Right atrium auricular region (tissue), 2 donors: ENCODE data around the gene PDZD8. TPM values are rescaled to one million over a fixed set of nuclear protein-coding genes. Genes with fewer than 3 reads are reported as not detected.

Experiments
- DNase-seq: peaks from one replicate; pipeline ENCODE4 v3.0.0-alpha.2; 2019; ENCODE audit warnings: low spot score
- H3K27ac ChIP-seq, 2 donors: fragments of 200-600 bp; sonication (generic); 1 replicate in 1 of 2; 2 replicates in 1 of 2; pipeline ENCODE4 v1.5.1; 2016 to 2019
- H3K27me3 ChIP-seq, 2 donors: fragments of 200-600 bp; sonication (generic); one replicate each; pipeline versions ENCODE4 v1.5.1 to v1.6.0; 2017 to 2019
- H3K36me3 ChIP-seq: fragments of 200-600 bp; sonication (generic); one replicate; pipeline ENCODE4 v1.5.1; 2016
- H3K4me1 ChIP-seq, 2 donors: fragments of 200-600 bp; sonication (generic); one replicate each; pipeline versions ENCODE4 v1.5.1 to v1.6.0; 2017 to 2019
- H3K4me3 ChIP-seq, 2 donors: fragments of 200-600 bp; sonication (generic); 1 replicate in 1 of 2; 2 replicates in 1 of 2; pipeline ENCODE4 v1.5.1; 2017 to 2019; ENCODE audit warnings: mild to moderate bottlenecking in 1 of 2, moderate library complexity in 1 of 2
- H3K9me3 ChIP-seq, 2 donors: fragments of 200-600 bp; sonication (generic); one replicate each; pipeline ENCODE4 v1.5.1; 2019
- CTCF ChIP-seq, 2 donors: fragments of 200-600 bp; sonication (generic); IDR thresholded peaks; one replicate each; pipeline ENCODE4 v1.5.1; 2019; ENCODE audit warnings: antibody characterized with exemption in 2 of 2
- total RNA-seq, 2 donors: library from RNA; depleted of rRNA; stranded (reverse); fragments of >200 nt; gene quantifications; one replicate each; pipeline ENCODE4 v1.1.0, GENCODE V29; 2016

The PDZD8 gene
- total RNA-seq, 2 donors from 2014 or later: 17.7 to 29.4 TPM

GRCh38 chr10:117277675-117278074, 97.6 kb downstream of the PDZD8 start:
- no peak overlapping the region for H3K27ac ChIP-seq
- no peak overlapping the region for H3K4me3 ChIP-seq
- no peaks in the 10 kb centered on the region for H3K9me3 ChIP-seq
- no peaks in the 10 kb centered on the region for H3K4me1 ChIP-seq
- no peaks in the 10 kb centered on the region for H3K27me3 ChIP-seq
- TF ChIP-seq CTCF (IDR thresholded peaks at IDR 0.05): no peak
- DNase-seq: no peak
- H3K36me3 ChIP-seq: no peaks in the 10 kb centered on the region

GRCh38 chr10:117275121-117275520, 100.1 kb downstream of the PDZD8 start:
- H3K4me3 ChIP-seq: no peak overlapping the region
- no peaks in the 10 kb centered on the region for H3K9me3 ChIP-seq
- H3K27ac ChIP-seq: no peak overlapping the region
- no peaks in the 10 kb centered on the region for H3K27me3 ChIP-seq
- DNase-seq: no peak
- TF ChIP-seq CTCF (IDR thresholded peaks at IDR 0.05): no peak
- no peaks in the 10 kb centered on the region for H3K4me1 ChIP-seq
- no peaks in the 10 kb centered on the region for H3K36me3 ChIP-seq

- Histone ChIP-seq H3K27me3 (no peaks in the 10 kb centered on the region), H3K36me3 (no peaks in the 10 kb centered on the region), H3K9me3 (no peaks in the 10 kb centered on the region), H3K4me3 (no peak overlapping the region), H3K27ac (no peak overlapping the region), H3K4me1 (no peaks in the 10 kb centered on the region)
- no peak for TF ChIP-seq CTCF (IDR thresholded peaks at IDR 0.05)
- no peak for DNase-seq
Measured at GRCh38 chr10:117274509-117274908, 100.7 kb downstream of the PDZD8 start.

- Histone ChIP-seq H3K4me3 (no peak overlapping the region), H3K4me1 (no peaks in the 10 kb centered on the region), H3K36me3 (no peaks in the 10 kb centered on the region), H3K9me3 (no peaks in the 10 kb centered on the region), H3K27ac (no peak overlapping the region), H3K27me3 (no peaks in the 10 kb centered on the region)
- TF ChIP-seq CTCF (IDR thresholded peaks at IDR 0.05): no peak
- DNase-seq: no peak
Measured at GRCh38 chr10:117273980-117274379, 101.3 kb downstream of the PDZD8 start.

GRCh38 chr10:117272195-117273076, 102.8 kb downstream of the PDZD8 start:
- H3K4me1 ChIP-seq: no peaks in the 10 kb centered on the region
- no peak for TF ChIP-seq CTCF (IDR thresholded peaks at IDR 0.05)
- DNase-seq: no peak
- no peak overlapping the region for H3K4me3 ChIP-seq
- H3K27me3 ChIP-seq: no peaks in the 10 kb centered on the region
- H3K36me3 ChIP-seq: no peaks in the 10 kb centered on the region
- no peaks in the 10 kb centered on the region for H3K9me3 ChIP-seq
- no peak overlapping the region for H3K27ac ChIP-seq

GRCh38 chr10:117271427-117271826, 103.8 kb downstream of the PDZD8 start:
- DNase-seq: no peak
- no peaks in the 10 kb centered on the region for H3K4me1 ChIP-seq
- H3K9me3 ChIP-seq: no peaks in the 10 kb centered on the region
- H3K27me3 ChIP-seq: no peaks in the 10 kb centered on the region
- H3K36me3 ChIP-seq: no peaks in the 10 kb centered on the region
- TF ChIP-seq CTCF (IDR thresholded peaks at IDR 0.05): no peak
- no peak overlapping the region for H3K4me3 ChIP-seq
- H3K27ac ChIP-seq: no peak overlapping the region
